Stromal cell of bone marrow (primary cell): ENCODE measurements around the gene P2RX5.
A peak's percentile ranks its signal among the peaks of the same experiment; 100 is the strongest.
"Not testable (repeated sequence)": the region's sequence is repeated elsewhere in the genome, so short reads cannot be mapped to it uniquely, and the experiment has no call there.

Experiments used
- DNase-seq: peaks from one replicate; pipeline ENCODE4 v3.0.0-alpha.2; 2012; ENCODE audit warnings: low read depth

Gene P2RX5, protein sequence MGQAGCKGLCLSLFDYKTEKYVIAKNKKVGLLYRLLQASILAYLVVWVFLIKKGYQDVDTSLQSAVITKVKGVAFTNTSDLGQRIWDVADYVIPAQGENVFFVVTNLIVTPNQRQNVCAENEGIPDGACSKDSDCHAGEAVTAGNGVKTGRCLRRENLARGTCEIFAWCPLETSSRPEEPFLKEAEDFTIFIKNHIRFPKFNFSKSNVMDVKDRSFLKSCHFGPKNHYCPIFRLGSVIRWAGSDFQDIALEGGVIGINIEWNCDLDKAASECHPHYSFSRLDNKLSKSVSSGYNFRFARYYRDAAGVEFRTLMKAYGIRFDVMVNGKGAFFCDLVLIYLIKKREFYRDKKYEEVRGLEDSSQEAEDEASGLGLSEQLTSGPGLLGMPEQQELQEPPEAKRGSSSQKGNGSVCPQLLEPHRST

DNA sequence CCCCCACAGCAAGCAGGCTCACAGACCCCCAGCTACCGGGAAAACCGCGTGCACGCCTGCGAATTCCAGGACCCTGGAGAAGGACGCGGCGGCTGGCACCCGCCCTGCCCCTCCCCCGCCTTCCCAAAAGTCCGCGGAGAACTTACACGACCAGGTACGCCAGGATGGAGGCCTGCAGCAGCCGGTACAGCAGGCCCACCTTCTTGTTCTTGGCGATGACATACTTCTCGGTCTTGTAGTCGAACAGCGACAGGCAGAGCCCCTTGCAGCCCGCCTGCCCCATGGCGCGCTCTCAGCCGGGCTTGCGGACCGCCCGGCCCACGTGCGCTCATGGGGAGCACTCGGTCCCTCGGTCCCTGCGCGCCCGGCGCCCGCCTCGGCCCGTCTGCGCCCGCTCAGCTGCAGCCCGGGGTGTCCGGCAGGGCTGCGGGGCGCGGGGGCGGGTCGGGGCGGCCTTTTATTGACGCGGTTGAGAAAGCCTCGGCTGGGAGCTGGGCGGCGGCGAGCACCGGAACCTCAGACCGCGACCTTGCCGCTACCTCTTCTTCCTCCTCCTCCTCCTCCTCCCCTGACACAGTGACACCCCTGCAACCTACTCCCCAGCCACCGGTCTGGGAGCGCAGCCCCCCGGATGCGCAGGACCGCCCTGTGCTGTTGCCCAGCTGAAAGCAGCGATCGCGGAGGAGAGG lies at the start of gene P2RX5:
Gene P2RX5, minus strand, starts transcription at position 433 of the 689 bp plus-strand sequence. Its CDS starts 150 bp downstream, at position 283.
- DNase-seq: no peak

DNA sequence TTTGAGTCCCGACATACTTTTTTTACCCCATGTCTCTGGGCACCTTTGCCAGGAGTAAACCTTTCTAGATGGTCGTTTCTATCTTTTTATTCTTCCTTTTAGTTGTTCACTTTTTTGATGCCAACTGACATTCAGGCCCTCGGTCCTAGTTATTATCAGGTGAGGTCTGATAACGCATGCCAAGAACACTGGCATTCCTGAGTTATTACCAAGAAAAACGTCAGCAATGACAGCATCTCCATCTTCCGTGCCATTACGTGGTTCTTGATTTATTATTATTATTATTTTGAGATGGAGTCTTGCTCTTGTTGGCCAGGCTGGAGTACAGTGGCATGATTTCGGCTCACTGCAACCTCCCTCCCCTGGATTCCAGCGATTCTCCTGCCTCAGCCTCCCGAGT lies 49.1 kb upstream of the P2RX5 start:
- DNase-seq: no peak

DNA sequence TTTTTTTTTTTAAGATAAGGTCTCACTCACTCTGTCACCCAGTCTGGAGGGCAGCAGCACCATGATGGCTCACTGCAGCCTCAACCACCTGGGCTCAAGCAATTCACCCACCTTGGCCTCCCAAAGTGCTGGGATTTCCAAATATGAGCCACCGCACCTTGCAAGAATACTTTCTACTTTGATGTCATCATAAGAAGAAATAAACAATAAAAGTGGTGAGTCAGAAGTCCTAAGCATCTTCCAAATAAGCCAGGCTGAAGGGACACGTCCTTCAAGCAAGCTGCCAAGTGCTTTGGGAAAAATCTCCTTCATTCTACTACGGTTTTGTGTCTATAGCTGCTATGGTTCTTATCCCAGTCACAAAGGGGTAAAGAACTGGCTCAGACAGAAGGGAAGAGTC lies 48.1 kb upstream of the P2RX5 start:
- no peak for DNase-seq

DNA sequence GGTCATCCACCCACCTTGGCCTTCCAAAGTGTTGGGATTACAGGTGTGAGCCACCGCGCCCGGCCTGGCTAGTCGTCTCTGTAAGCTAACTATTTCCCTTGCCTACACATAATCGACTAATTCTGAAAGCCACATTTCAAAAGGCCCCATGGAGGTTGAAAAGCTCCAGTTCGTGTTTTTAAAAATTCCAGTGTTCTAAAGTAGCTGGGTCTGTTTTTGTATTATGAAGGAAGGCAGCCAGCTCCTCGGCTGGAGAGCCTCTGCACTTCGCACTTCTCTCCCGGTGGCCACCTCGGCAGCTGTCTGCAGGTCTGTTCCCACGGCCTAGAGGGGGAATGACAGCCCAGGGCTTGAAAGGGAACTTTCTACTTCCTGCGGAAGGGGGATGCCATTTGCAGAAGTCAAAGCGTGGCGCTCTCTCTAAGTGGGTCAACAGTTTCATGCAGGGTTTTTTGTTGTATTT lies 44.7 kb upstream of the P2RX5 start:
- no peak for DNase-seq

DNA sequence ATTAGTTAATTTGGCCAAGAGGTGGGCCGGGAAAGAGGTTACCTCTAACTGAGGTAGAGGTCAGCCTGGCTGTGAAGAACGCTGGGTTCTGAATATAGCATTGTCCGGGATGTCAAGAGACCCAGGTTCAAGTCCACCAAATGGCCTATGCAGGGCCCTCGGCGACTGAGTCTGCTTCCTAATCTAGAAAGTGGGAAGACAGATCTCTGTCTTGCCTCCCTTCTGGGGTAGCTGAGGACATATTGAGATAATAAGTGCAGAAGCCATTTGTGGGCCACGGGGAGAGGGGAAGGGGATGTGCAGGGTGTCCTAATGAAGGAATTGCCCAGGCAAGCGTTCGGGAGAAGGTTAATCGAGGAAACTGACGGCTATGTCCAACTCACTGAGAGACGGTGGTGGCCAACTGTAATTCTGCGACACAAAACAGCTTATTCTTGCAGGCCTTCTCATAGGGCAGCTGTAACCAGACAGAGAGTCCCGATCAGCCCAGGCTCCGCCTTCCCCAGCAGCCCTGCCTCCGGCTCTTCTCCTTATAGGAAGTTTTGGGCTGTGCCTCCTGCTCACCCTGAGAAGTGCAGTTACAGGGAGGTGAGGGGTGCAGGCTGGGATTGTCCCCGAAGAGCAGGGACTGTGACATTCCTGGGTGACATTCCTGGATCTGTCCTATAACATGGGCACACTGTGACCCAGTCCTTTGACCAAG lies 43.6 kb upstream of the P2RX5 start:
- no peak for DNase-seq

DNA sequence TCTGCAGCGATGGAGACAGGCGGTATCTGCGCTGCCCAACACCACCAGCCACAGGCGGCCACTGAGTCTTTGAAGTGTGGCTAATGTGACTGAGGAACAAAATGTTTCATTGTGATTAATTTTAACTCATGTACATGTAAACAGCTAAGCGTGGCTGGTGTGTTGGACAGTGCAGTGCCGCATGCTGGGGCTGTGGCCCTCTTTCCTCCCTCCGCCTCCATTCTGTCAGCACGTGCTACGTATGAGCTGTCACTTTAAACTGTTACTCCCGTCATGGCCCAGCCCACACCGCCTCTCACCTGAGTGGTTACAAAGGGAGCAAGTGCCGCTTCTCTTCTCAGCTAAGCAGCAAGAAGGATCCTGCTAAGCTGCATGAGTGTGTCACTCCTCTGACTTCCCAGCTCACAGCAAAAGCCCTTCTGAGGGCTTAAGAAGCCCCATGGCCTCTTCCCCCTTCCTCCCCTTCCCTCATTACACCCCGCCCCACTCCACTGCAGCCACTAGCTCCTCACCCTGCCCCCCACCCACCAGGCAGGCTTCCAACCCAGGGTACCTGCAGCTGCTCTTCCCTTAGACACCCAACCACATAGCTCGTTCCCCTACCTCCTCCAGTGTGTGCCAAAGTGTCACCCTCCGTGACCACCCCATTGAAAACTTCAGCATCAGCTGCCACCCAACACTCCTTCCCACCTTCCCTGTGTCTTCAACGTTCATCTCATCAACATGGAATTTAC lies 42.8 kb upstream of the P2RX5 start:
- DNase-seq: no peak

DNA sequence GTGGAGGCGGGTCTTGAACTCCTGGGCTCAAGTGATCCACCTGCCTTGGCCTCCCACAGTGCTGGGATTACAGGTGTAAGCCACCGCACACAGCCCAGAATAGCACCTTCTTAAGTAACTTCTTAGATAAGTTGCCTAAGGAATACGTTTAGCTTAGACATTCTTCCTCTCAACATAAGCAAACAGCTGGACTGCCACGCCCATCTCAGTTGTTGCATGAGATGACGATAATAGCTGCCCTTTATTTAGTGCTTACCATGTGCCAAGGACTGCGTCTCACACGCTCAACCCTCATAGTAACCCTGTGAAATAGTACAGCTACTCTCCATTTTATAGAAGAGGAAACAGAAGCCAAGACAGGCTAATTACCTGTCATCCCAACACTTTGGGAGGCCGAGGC lies 39.6 kb upstream of the P2RX5 start:
- no peak for DNase-seq

DNA sequence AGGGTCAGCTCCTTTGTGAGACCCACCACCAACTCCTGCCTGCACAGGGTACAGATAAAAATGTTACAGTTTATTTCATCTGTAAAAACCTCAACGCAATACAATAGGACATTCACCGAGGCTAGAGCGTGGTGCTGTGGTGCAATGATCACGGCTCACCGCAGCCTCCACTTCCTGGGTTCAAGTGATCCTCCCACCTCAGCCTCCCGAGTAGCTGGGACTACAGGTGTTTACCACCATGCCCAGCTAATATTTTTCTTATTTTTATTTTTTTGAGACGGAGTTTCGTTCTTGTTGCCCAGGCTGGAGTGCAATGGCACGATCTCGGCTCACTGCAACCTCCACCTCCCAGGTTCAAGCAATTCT lies 38.9 kb upstream of the P2RX5 start:
- not testable (repeated sequence) for DNase-seq

DNA sequence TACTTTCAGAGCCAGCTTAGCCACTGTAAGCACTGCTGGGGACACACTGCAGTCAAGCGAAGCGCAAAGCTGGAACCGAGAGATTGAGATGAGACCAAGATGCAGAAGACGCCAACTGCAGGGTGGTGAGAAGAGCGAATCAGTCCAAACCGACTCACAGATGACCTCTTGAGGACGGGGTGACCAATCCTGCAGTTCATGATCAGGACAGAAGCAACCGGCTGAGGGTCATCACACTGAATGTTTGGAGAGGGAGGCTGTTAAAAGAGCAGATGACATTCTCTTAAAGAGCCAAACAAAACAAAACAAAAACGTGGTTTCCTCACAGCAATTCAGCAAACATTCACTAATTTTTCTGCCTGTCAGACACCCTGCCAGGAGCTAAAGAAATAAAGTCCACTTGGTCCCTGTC lies 36.3 kb upstream of the P2RX5 start:
- DNase-seq: no peak

DNA sequence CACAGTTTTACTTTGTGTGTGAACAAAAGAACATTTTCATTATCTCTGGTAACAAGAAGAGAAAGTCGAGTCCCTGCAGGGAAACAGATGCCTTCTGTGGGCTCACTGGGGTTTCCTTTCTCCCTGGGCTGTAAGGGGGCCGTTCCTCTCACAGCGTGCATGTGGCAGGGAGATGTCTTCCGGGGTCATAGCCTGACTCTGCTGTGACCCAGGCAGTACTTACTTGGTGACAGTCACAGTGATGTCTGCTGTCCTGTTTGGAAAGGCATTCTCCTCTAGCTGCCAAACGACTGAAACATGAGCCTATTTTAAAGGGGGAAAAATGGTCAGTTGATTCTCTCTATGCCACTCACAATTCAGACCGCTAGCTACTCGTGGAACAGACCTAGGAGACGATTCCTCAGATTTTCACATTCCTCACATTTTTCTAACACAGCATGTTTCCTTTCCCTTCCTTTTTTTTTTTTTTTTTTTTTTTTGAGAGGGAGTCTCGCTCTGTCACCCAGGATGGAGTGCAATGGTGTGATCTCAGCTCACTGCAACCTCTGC lies 35.0 kb upstream of the P2RX5 start:
- no peak for DNase-seq

DNA sequence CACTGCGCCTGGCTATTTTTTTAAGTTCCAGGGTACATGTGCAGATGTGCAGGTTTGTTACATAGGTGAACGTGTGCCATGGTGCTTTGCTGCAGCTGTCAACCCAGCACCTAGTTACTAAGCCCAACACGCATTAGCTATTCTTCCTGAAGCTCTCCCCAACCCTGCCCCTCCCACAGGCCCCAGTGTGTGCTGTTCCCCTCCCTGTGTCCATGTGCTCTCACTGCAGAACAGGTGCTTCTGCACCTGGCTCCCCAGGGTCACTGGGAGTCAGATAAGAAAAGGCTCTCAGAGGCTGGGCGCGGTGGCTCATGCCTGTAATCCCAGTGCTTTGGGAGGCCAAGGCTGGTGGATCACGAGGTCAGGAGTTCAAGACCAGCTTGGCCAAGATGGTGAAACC lies 33.9 kb upstream of the P2RX5 start:
- DNase-seq: no peak

DNA sequence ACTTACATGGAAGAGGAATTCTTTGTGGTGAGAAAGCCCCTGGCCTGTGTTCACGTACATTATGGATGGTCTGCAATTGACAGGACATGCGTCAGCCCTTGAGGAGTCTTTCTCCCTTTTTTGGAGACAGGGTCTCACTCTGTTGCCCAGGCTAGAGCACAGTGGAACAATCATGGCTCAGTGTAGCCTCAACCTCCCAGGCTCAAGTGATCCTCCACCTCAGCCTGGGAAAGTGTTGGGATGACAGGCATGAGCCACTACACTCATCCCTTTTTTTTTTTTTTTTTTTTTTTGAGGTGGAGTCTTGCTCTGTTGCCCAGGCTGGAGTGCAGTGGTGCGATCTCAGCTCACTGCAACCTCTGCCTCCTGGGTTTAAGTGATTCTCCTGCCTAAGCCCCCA lies 32.1 kb upstream of the P2RX5 start:
- DNase-seq: not testable (repeated sequence)

DNA sequence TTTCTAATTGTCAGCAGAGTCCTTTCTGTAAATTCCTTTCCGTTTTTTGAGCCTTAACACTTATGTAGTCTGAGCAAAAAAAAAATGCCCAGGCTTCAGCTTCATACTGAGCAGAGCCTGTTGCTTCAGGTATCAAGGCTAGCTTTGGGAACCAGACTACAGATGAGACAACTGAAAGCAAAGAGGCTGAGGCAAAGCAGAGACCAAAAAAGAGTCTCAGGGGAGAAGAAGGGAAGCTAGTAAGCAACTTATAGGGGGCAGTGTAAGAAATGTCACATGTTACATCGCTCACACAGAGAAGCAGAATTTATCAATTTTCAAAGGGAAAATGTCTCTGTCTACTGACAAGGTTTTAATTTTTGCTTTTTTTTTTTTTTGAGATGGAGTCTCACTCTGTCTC lies 31.1 kb upstream of the P2RX5 start:
- DNase-seq: no peak

DNA sequence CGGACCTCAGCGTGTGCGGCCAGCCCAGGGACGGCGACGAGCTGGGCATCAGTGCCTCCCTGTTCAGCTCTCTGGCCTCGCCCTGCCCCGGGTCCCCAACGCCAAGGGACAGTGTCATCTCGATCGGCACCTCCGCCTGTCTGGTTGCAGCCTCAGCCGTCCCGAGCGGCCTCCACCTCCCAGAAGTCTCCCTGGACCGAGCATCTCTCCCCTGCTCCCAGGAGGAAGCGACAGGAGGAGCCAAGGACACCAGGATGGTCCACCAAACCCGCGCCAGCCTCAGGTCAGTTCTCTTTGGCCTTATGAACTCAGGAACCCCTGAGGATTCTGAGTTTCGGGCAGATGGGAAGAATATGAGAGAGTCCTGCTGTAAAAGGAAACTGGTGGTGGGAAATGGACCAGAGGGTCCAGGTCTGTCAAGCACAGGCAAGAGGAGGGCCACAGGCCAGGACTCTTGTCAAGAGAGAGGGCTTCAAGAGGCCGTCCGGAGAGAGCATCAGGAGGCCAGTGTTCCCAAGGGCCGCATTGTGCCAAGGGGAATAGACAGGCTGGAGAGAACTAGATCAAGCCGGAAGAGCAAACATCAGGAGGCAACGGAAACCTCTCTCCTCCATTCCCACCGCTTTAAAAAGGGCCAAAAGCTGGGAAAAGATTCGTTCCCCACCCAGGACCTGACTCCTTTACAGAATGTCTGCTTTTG lies 28.6 kb upstream of the P2RX5 start:
- no peak for DNase-seq

DNA sequence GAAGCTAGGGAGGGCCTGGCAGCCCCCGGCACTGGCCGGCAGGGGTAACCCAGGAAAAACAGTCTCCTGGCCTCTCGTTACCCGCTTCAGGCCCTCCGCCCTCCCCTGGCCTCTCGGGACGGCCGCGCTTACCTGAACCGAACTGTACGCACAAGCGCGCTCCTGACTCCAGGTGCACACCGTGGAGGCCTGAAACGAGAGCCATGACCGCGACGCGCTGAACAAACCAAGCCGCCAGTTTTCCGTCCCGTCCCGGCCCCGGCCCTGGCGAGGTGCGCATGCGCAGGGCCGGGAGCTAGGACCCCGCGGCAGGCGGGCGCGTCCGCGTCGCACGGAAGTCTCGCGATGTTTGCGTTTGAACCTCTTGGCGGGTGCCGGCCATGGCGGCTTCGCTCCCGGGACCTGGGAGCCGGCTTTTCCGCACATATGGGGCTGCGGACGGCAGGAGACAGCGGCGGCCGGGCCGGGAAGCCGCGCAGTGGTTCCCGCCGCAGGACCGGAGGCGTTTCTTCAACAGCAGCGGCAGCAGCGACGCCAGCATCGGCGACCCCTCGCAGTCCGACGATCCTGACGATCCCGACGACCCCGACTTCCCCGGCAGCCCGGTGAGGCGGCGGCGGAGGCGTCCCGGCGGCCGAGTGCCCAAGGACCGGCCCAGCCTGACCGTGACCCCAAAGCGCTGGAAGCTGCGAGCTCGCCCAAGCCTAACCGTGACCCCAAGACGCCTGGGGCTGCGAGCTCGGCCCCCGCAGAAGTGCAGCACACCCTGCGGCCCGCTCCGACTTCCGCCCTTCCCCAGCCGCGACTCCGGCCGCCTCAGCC lies 27.8 kb upstream of the P2RX5 start, which contains the start of gene HASPIN:
Gene HASPIN, plus strand, starts transcription at position 348 of the 822 bp plus-strand sequence. Its CDS starts 33 bp downstream, at position 381.
- peak; percentile 73 for DNase-seq

DNA sequence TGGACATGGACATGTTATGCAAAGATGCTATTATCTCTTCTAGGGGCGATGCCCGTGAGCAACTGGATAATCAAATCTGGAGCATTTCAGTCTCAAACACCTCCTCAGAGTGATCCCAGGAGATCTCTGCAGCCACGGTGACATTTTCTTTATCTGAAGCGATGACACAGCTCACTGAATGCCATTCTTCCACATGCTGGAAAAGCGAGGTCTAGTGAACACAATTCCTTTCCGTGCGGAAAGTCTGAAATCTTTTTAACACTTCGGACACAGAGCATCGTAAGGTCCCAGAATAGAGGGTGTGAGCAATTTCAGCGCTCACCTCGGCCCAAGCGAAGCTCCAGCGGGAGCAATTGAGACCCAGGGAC lies 27.2 kb upstream of the P2RX5 start:
- no peak for DNase-seq

DNA sequence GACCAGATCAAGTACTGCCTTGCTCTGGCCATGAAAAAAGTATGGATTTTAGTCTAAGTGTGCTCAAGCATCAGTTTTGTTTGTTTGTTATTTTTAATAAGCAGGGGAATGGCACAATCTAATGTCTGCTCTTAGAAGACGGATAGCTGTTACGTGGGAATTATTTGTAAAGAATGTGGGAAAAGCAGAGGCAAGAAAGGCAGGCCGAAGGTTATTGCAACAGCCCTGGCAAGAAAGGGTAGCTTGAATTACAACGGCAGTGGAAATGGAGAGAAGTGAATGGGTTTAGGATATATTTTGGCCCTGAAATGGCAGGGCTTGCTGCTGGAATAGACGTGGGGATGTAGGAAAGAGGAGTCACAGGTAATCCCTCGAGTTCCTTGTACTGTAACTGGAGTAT lies 26.8 kb upstream of the P2RX5 start:
- no peak for DNase-seq

DNA sequence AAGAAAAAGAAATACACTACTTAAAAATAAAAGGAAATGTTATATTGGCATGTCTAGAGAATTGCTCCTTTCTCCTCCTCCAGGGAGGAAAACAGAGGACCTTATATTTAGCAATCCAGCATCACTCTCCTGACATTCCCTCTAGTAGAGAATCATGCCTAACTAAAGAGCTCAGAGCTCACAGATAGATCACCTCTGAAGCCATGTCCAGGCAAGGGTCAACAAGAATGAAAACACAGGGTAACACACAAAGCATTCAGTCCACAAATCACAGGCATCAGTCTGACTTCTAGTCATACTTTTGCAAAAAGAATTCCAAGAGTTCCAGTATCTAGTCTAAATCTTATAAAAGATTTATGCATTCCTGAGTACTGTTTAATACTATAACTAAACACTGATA lies 23.3 kb upstream of the P2RX5 start:
- no peak for DNase-seq

DNA sequence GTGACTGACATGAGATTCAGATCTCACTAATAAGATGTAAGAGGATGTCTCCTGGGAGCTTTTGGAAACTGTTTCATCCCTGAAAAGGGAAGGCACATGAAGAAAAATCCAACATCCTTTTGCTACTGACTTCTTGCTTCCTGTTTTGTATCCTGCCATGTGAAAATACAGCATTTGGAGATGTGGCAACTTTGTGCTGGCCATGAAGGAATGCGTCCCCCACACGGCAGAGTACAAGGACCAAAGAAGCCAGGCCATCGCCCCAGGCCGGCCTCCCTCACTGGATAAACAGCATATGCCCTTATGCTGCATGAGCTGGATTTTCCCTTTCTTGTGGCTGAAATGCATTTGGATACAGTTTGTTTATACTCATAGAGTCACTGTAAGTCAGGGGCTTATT lies 22.2 kb upstream of the P2RX5 start:
- no peak for DNase-seq

DNA sequence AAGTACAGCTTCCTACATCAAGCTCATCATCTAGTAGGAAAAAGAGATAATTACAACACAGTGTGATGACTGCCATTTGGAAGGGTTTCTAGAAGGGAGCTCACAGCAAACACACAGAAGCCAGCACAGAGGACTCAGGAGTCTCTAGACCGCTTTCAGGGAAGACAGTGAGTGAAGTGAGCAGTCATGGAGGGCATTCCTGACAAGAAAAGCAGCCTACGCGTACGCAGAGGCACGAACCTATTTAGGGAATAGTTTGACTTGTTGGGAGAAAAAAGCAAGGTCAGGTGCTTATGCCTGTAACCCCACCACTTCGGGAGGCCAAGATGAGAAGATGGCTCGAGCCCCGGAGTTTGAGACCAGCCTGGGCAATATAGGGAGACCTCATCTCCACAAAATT lies 19.3 kb upstream of the P2RX5 start:
- no peak for DNase-seq
